Activated gamma-delta T cell treated with anti-CD3 and anti-CD28 coated beads, Interleukin-2, amount 50 U/mL, for 16 hours (primary cell): ENCODE data around the gene UGP2.
"Not testable (repeated sequence)": the region's sequence is repeated elsewhere in the genome, so short reads cannot be mapped to it uniquely, and the experiment has no call there.

Source experiments
- DNase-seq: peaks from one replicate; pipeline ENCODE4 v3.0.0-alpha.2; 2020; ENCODE audit warnings: low read depth

The UGP2 gene

GRCh38 chr2:63840081-63840784 lies 1.5 kb upstream of the UGP2 start:
- DNase-seq, result no peak

GRCh38 chr2:63840785-63841253 lies 877 bp upstream of the UGP2 start:
- DNase-seq, result peak; percentile 98

GRCh38 chr2:63842149-63843061 lies 709 bp downstream of the UGP2 start:
- no peak for DNase-seq

- DNase-seq, result no peak
Measured at GRCh38 chr2:63843093-63843492, 1.4 kb downstream of the UGP2 start.

GRCh38 chr2:63843791-63844190 lies 2.1 kb downstream of the UGP2 start:
- DNase-seq, result no peak

GRCh38 chr2:63844616-63845015 lies 2.9 kb downstream of the UGP2 start:
- DNase-seq, result no peak

GRCh38 chr2:63845866-63846265 lies 4.2 kb downstream of the UGP2 start:
- no peak for DNase-seq

GRCh38 chr2:63846487-63846886 lies 4.8 kb downstream of the UGP2 start:
- DNase-seq, result no peak

- not testable (repeated sequence) for DNase-seq
Measured at GRCh38 chr2:63847571-63847970, 5.9 kb downstream of the UGP2 start.

- no peak for DNase-seq
Measured at GRCh38 chr2:63849381-63850203, 7.9 kb downstream of the UGP2 start.

- DNase-seq, result no peak
Measured at GRCh38 chr2:63850204-63850571, 8.5 kb downstream of the UGP2 start.

- DNase-seq, result no peak
Measured at GRCh38 chr2:63850649-63851048, 9.0 kb downstream of the UGP2 start.

GRCh38 chr2:63851691-63852311 lies 10.1 kb downstream of the UGP2 start:
- DNase-seq, result no peak

- DNase-seq, result no peak
Measured at GRCh38 chr2:63853527-63854310, 12.0 kb downstream of the UGP2 start.

- DNase-seq, result no peak
Measured at GRCh38 chr2:63855418-63856302, 14.0 kb downstream of the UGP2 start.

GRCh38 chr2:63856303-63856603 lies 14.6 kb downstream of the UGP2 start:
- DNase-seq, result peak; percentile 13

GRCh38 chr2:63858291-63858690 lies 16.6 kb downstream of the UGP2 start:
- no peak for DNase-seq

GRCh38 chr2:63861220-63861822 lies 19.6 kb downstream of the UGP2 start:
- peak; percentile 39 for DNase-seq

- no peak for DNase-seq
Measured at GRCh38 chr2:63862806-63863205, 21.1 kb downstream of the UGP2 start.

GRCh38 chr2:63863707-63864106 lies 22.0 kb downstream of the UGP2 start:
- DNase-seq, result no peak
